ENCODE results near the gene FNBP1L.
A peak's percentile ranks its signal among the peaks of the same experiment; 100 is the strongest.

FNBP1L gene

GRCh38 chr1:93447481-93448291, at the start of gene FNBP1L:
TSS of gene FNBP1L (plus strand) at chr1:93448118. CDS start at chr1:93448282, 164 bp downstream.
- DNase-seq (ENCODE audit: low read depth in 2 of 2), result peak in 1 of 2 experiments; percentile 37

DNA sequence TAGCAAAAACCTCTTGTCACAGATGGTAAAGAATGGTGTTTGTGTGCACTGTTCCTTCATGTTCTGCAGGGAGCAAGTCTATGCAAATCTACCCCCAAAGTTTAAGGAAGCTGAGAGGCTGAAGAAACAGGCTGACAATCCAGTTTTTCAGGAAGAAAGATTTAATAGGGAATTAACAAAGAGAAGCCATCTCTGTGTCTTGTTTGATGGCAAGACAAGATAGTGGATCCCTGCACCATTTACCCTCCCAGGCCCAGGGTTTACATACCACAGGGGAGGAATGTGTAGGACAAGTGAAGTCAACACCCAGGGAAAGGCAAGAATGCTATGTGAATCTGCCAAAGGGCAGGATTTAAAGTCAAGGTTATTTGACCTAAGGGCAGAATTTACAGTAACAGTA, 48.1 kb upstream of the FNBP1L start:
- DNase-seq (ENCODE audit: low read depth in 2 of 2), result no peak

- no peak for DNase-seq (ENCODE audit: low read depth in 2 of 2)
Measured at GRCh38 chr1:93408203-93408602, 39.7 kb upstream of the FNBP1L start.

DNA sequence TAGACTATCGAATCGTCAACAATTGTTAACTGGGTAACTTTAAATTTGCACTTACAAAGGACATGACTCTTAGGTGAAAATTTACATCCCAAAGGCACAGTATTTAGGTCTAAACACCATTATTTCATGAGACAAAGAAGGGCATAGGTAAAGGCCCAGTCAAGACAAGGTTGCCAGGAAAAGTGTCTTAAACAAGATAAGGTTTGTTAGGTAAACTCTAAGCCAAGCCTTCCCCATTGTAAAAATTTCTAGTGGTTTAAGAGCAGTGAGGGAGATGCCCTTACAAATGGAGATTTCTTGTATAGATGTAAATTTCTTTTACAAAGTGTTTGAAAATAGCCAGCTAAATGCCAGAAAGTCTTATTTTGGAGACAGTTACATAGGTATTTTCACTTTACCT, 36.9 kb upstream of the FNBP1L start:
- DNase-seq (ENCODE audit: low read depth in 2 of 2), result no peak

- no peak for DNase-seq (ENCODE audit: low read depth in 2 of 2)
Measured at GRCh38 chr1:93414749-93415148, 33.2 kb upstream of the FNBP1L start.

GRCh38 chr1:93415296-93415695, 32.6 kb upstream of the FNBP1L start:
- DNase-seq (ENCODE audit: low read depth in 2 of 2), result no peak

DNA sequence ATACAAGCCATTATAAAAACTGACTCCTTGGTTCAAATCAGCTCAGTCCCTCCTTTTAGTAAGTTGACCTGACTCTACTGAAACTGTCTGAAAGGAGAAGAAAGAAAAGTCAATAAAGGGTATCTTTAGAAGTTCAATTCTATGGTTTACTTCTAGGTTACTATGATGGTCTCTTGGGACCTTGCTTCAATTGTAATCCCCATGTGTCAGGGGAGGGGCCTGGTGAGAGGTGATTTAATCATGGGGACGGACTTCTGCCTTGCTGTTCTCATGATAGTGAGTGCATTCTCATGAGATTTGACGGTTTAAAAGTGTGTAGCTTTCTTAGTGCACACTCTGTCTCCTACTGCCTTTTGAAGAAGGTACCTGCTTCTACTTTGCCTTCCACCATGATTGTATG, 31.7 kb upstream of the FNBP1L start:
- no peak for DNase-seq (ENCODE audit: low read depth in 2 of 2)

- DNase-seq (ENCODE audit: low read depth in 2 of 2), result no peak
Measured at GRCh38 chr1:93419344-93419743, 28.6 kb upstream of the FNBP1L start.

- DNase-seq (ENCODE audit: low read depth in 2 of 2), result no peak
Measured at GRCh38 chr1:93420400-93420799, 27.5 kb upstream of the FNBP1L start.

DNA sequence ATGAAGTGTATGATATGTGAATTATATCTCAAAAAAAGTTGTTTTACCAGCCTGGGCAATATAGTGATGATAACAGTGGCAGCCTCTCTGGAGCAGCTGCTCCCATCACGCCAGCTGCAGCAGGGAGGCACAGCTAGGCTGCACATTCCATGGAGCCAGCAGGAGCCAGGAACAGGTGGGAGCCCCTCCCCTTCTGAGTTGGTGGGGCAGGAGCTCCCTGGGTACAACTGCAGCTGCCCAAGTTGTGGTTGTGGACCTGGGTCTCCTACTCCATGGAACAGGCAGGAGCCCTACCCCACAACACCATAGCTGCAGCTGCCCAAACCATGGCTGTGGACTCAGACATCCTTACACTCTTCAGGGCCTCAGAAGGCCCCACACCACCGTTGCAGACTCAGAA, 21.7 kb upstream of the FNBP1L start:
- DNase-seq (ENCODE audit: low read depth in 2 of 2), result no peak

DNA sequence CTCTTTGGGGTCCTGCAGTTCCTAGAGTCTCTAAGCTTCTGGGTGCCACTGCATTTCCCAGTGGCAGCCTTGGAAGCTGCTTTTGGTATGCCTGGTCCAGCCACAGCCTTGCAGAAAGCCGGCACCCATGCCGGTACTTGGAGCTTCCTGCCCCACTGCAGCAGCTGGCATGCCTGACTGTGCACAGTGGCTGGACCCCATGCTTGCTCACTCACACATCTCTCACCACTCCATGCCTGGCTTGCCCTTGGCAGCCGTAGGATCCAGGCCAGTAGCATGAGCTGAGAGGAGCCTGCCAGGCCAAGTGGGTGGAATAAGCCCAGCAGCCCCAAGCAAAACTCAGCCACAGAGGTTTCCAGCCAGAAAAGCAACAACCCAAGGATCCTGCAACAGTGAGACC, 20.3 kb upstream of the FNBP1L start:
- no peak for DNase-seq (ENCODE audit: low read depth in 2 of 2)

GRCh38 chr1:93433407-93433961, 14.4 kb upstream of the FNBP1L start:
- DNase-seq (ENCODE audit: low read depth in 2 of 2), result no peak

GRCh38 chr1:93434088-93434487, 13.8 kb upstream of the FNBP1L start:
- no peak for DNase-seq (ENCODE audit: low read depth in 2 of 2)

GRCh38 chr1:93434987-93435386, 12.9 kb upstream of the FNBP1L start:
- DNase-seq (ENCODE audit: low read depth in 2 of 2), result no peak

GRCh38 chr1:93435443-93435842, 12.5 kb upstream of the FNBP1L start:
- no peak for DNase-seq (ENCODE audit: low read depth in 2 of 2)

- no peak for DNase-seq (ENCODE audit: low read depth in 2 of 2)
Measured at GRCh38 chr1:93436496-93436895, 11.4 kb upstream of the FNBP1L start.

DNA sequence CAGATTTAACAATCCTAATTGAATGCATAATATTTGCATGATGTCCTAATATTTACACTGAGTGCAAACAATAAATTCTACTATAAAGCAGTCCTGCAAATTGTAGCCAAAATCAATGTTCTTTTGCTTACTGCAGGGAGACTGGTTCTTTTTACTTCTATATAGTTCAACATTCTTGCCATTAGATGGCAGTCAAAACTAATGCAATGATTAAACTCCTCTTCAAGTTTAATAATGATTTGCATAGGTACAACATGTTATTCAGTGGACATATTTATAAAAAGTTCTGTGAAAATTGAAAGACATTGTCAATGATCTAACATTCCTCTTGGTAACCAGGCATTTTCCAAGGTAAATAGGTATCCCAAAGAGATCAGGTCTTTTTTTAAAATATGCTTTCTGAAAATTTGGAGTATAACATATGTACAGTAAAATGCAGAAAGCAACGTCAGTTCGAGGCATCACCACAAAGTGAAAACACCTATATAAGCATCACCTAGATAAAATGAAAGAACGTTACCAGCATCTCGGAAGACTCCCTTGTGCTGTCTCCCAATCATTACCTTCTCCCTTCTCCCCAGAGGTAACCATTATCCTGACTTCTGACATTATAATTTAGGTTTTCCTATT, 9.8 kb upstream of the FNBP1L start:
- DNase-seq (ENCODE audit: low read depth in 2 of 2), result no peak

GRCh38 chr1:93438716-93439115, 9.2 kb upstream of the FNBP1L start:
- DNase-seq (ENCODE audit: low read depth in 2 of 2), result no peak

DNA sequence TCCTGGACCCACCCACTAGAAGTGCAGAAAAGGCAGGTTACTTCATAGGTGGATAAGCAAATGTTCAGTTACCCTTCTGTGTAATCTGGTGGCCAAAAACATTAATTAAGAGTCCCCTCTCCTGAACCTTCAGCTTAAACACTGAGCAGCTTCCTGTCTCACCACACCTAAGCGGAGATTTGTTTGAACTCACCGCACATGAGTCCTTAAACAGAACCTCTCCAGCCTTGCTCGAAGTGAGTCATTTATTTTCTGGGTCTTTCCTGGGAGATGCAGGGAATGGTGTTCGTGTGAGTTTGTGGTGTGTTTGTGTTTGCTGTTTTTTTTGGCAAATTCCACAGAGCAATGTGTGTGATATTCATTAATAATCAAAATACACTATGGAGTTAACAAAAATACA, 7.6 kb upstream of the FNBP1L start:
- no peak for DNase-seq (ENCODE audit: low read depth in 2 of 2)

DNA sequence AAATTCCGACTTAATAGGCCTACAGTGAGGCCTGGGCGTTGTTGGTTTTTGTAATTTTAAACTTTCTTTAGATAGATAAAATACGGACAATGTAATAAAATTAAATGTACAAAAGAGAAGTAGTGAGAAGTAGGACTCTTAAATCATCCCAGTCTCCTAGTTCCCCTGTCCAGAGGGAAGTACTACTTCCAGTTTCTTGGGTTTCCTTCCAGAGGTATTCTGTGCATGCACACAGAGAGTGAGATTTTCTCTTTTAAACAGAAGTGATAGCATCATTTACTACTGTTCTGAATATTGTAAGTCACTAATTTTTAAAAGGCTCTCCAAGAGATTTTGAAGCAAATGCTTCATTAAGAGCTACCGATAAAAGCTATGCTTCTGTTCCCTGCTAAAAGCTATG, 7.2 kb upstream of the FNBP1L start:
- DNase-seq (ENCODE audit: low read depth in 2 of 2), result no peak

GRCh38 chr1:93441589-93441988, 6.3 kb upstream of the FNBP1L start:
- no peak for DNase-seq (ENCODE audit: low read depth in 2 of 2)

- DNase-seq (ENCODE audit: low read depth in 2 of 2), result no peak
Measured at GRCh38 chr1:93442008-93442666, 5.8 kb upstream of the FNBP1L start.

- DNase-seq (ENCODE audit: low read depth in 2 of 2), result no peak
Measured at GRCh38 chr1:93442741-93443140, 5.2 kb upstream of the FNBP1L start.
